ENCODE data around the gene NRP1. TPM values are rescaled to one million over a fixed set of nuclear protein-coding genes. Genes with fewer than 3 reads are reported as not detected.
A peak's percentile ranks its signal among the peaks of the same experiment; 100 is the strongest.
"Not testable (repeated sequence)": the region's sequence is repeated elsewhere in the genome, so short reads cannot be mapped to it uniquely, and the experiment has no call there.

The NRP1 gene
- total RNA-seq, 4 donors from 2014 or later, result 47.1 to 286 (median 111) TPM

DNA sequence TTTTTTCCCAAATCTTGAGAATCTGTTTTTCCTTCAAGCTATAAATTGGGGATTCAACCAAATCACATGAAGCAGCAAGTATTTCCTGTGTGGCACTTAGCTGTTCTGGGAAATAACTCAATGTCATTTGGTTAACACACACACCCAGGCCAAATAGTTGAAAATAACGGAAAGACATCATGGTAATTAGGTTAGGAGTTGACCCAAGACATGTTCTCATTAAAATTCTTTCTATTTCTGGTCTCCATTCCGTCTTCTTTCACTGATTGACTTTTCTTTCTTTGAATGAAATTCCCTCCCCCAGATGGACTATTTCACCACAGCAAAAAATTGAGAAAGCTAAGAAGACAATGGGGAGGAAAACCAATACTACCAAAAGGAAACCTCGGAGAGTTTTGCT is 30.5 kb downstream of the NRP1 start:
- H3K27ac ChIP-seq, result peak overlapping the region in 1 of 2 donors; percentile 39
- intact Hi-C loops (cut with DNase I; ENCODE audit: low total_unique reads), result no loop called here
- TF ChIP-seq POLR2A (IDR thresholded peaks at IDR 0.05), result no peak
- no peak for TF ChIP-seq CTCF (IDR thresholded peaks at IDR 0.05)
- no peaks in the 10 kb centered on the region for H3K27me3 ChIP-seq
- no peak for DNase-seq
- H3K4me1 ChIP-seq, result no peaks in the 10 kb centered on the region
- no peaks in the 10 kb centered on the region for H3K9me3 ChIP-seq
- no peaks in the 10 kb centered on the region for H3K36me3 ChIP-seq
- H3K4me3 ChIP-seq, result no peak overlapping the region

- H3K36me3 ChIP-seq, result no peaks in the 10 kb centered on the region
- no peak for TF ChIP-seq POLR2A (IDR thresholded peaks at IDR 0.05)
- TF ChIP-seq CTCF (IDR thresholded peaks at IDR 0.05), result no peak
- DNase-seq, result no peak
- intact Hi-C loops (cut with DNase I; ENCODE audit: low total_unique reads), result no loop called here
- no peaks in the 10 kb centered on the region for H3K27me3 ChIP-seq
- H3K4me1 ChIP-seq, result peaks cover 0 to 4% of the 10 kb centered on the region in 2 donors
- H3K4me3 ChIP-seq, result no peak overlapping the region
- no peaks in the 10 kb centered on the region for H3K9me3 ChIP-seq
- peak overlapping the region; percentile 35 to 48 for H3K27ac ChIP-seq
These were observed 32.1 kb downstream of the NRP1 start for GRCh38 chr10:33302208-33302829.

- H3K4me1 ChIP-seq, result peaks cover 0 to 4% of the 10 kb centered on the region in 2 donors
- no peaks in the 10 kb centered on the region for H3K9me3 ChIP-seq
- H3K27ac ChIP-seq, result peak overlapping the region in 1 of 2 donors; percentile 48
- no peaks in the 10 kb centered on the region for H3K36me3 ChIP-seq
- no peak for DNase-seq
- intact Hi-C loops (cut with DNase I; ENCODE audit: low total_unique reads), result no loop called here
- H3K4me3 ChIP-seq, result no peak overlapping the region
- no peaks in the 10 kb centered on the region for H3K27me3 ChIP-seq
- TF ChIP-seq POLR2A (IDR thresholded peaks at IDR 0.05), result no peak
- TF ChIP-seq CTCF (IDR thresholded peaks at IDR 0.05), result no peak
These were observed 33.2 kb downstream of the NRP1 start for GRCh38 chr10:33301097-33301789.

- H3K4me3 ChIP-seq; H3K9me3 ChIP-seq; H3K27ac ChIP-seq; H3K27me3 ChIP-seq; H3K4me1 ChIP-seq; intact Hi-C loops (cut with DNase I; ENCODE audit: low total_unique reads); DNase-seq; H3K36me3 ChIP-seq: not testable (repeated sequence)
These were observed 33.9 kb downstream of the NRP1 start for GRCh38 chr10:33300544-33300943.

DNA sequence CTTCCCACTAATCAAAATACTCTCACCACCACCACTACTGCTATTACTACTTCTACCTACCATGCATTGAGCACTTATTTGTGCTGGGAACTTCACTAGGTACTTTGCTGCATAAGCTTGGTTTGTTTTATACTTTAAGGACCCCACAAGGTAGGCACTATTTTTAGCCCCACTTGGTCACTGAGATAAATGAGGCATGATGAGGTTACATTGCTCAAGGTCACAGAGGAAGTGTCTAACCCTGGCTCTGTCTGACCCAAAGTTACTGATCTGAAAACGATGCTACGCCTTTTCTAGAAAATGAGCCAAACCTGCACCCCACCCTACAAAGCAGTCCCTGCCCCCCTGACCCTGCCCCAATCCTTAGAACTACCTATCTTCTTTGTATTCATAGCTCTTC is 35.6 kb downstream of the NRP1 start:
- peaks cover 0 to 4% of the 10 kb centered on the region in 2 donors for H3K4me1 ChIP-seq
- H3K27me3 ChIP-seq, result no peaks in the 10 kb centered on the region
- no peak overlapping the region for H3K4me3 ChIP-seq
- peak overlapping the region; percentile 48 to 70 for H3K27ac ChIP-seq
- H3K36me3 ChIP-seq, result no peaks in the 10 kb centered on the region
- TF ChIP-seq CTCF (IDR thresholded peaks at IDR 0.05), result no peak
- TF ChIP-seq POLR2A (IDR thresholded peaks at IDR 0.05), result no peak
- no peak for DNase-seq
- intact Hi-C loops (cut with DNase I; ENCODE audit: low total_unique reads), result no loop called here
- H3K9me3 ChIP-seq, result no peaks in the 10 kb centered on the region
